K562 (cell line): ENCODE measurements around the gene SLC25A51. TPM values are rescaled to one million over a fixed set of nuclear protein-coding genes. Genes with fewer than 3 reads are reported as not detected.

Source experiments
- CREM ChIP-seq: IDR thresholded peaks from 2 replicates; pipeline ENCODE4 v1.6.1; 2014; ENCODE audit warnings: antibody characterized with exemption, low read depth
- DACH1 ChIP-seq: fragments of 450-650 bp; IDR thresholded peaks from 2 replicates; pipeline ENCODE4 v1.6.1; 2018; ENCODE audit not compliant: partially characterized antibody
- E2F3 ChIP-seq: fragments of 250-450 bp; sonication (Bioruptor Pico); IDR thresholded peaks from 2 replicates; pipeline ENCODE4 v1.4.0; 2020; ENCODE audit warnings: mild to moderate bottlenecking
- EGR1 ChIP-seq: fragments of 450-650 bp; conservative IDR thresholded peaks from 2 replicates; pipeline ENCODE4 v1.6.1; 2017; ENCODE audit warnings: mild to moderate bottlenecking
- ELF4 ChIP-seq: fragments of 450-650 bp; formaldehyde crosslinking; IDR thresholded peaks from 2 replicates; pipeline ENCODE4 v1.4.0; 2022; ENCODE audit warnings: missing genetic modification characterization
- EWSR1 ChIP-seq: fragments of 450-650 bp; IDR thresholded peaks from 2 replicates; pipeline ENCODE4 v1.6.1; 2018; ENCODE audit warnings: borderline replicate concordance, mild to moderate bottlenecking, low read depth, moderate library complexity; ENCODE audit not compliant: partially characterized antibody
- JUNB ChIP-seq: fragments of 450-650 bp; formaldehyde crosslinking; conservative IDR thresholded peaks from 2 replicates; pipeline ENCODE4 v1.4.0; 2020; ENCODE audit warnings: mild to moderate bottlenecking
- KAT2B ChIP-seq: IDR thresholded peaks from one replicate; pipeline ENCODE4 v1.6.1; 2012; ENCODE audit warnings: low read depth, mild to moderate bottlenecking, control low read depth, inconsistent platforms, low read length, moderate library complexity
- KLF1 ChIP-seq: fragments of 450-650 bp; IDR thresholded peaks from 2 replicates; pipeline ENCODE4 v1.6.1; 2016; ENCODE audit warnings: missing genetic modification characterization, missing compliant biosample characterization
- MAFK ChIP-seq: IDR thresholded peaks from 2 replicates; pipeline ENCODE4 v1.6.1; 2011; ENCODE audit warnings: low read length, improper control_type of control experiment
- MNT ChIP-seq, 2 experiments: fragments of 450-650 bp; conservative IDR thresholded peaks; 2 replicates each; pipeline ENCODE4 v1.6.1; 2017; ENCODE audit warnings: mild to moderate bottlenecking in 2 of 2, moderate library complexity in 2 of 2
- MTA2 ChIP-seq: fragments of 450-650 bp; IDR thresholded peaks from 2 replicates; pipeline ENCODE4 v1.6.1; 2016; ENCODE audit warnings: low read depth
- NELFE ChIP-seq: IDR thresholded peaks from 2 replicates; pipeline ENCODE4 v1.6.1; 2011; ENCODE audit warnings: mild to moderate bottlenecking; ENCODE audit not compliant: insufficient read depth, insufficient read length
- NR2F6 ChIP-seq: fragments of 450-650 bp; formaldehyde crosslinking; IDR thresholded peaks from 2 replicates; pipeline ENCODE4 v1.4.0; 2020; ENCODE audit warnings: mild to moderate bottlenecking
- RNF219 ChIP-seq: fragments of 250-450 bp; sonication (Bioruptor Pico); IDR thresholded peaks from 2 replicates; pipeline ENCODE4 v1.5.0; 2022; ENCODE audit warnings: mild to moderate bottlenecking
- SAFB ChIP-seq: fragments of 200-400 bp; formaldehyde crosslinking; IDR thresholded peaks from 2 replicates; pipeline ENCODE4 v1.6.1; 2017; ENCODE audit warnings: low read depth, low read length, borderline replicate concordance
- SREBF2 ChIP-seq: sonication (generic); formaldehyde crosslinking; IDR thresholded peaks from 2 replicates; pipeline ENCODE4 v1.4.0; 2020; ENCODE audit warnings: mild to moderate bottlenecking, missing genetic modification reagents
- THRAP3 ChIP-seq: fragments of 450-650 bp; IDR thresholded peaks from 2 replicates; pipeline ENCODE4 v1.6.1; 2016; ENCODE audit warnings: mild to moderate bottlenecking, inconsistent platforms, borderline replicate concordance
- TSC22D4 ChIP-seq: fragments of 450-650 bp; IDR thresholded peaks from 2 replicates; pipeline ENCODE4 v1.6.1; 2016; ENCODE audit warnings: missing genetic modification characterization, missing biosample characterization, control low read depth
- ZHX1 ChIP-seq: fragments of 150-350 bp; conservative IDR thresholded peaks from 2 replicates; pipeline ENCODE4 v1.6.1; 2014; ENCODE audit warnings: low read length
- ZNF354B ChIP-seq: fragments of 250-450 bp; sonication (Bioruptor Pico); IDR thresholded peaks from 2 replicates; pipeline ENCODE4 v1.4.0; 2020
- ZNF444 ChIP-seq: fragments of 250-450 bp; sonication (Bioruptor Pico); IDR thresholded peaks from 2 replicates; pipeline ENCODE4 v1.4.0; 2020; ENCODE audit warnings: mild to moderate bottlenecking, moderate library complexity
- ZNF785 ChIP-seq: fragments of 250-450 bp; sonication (Bioruptor Pico); IDR thresholded peaks from 2 replicates; pipeline ENCODE4 v1.4.0; 2020; ENCODE audit warnings: mild to moderate bottlenecking
- polyA plus RNA-seq, 8 experiments: library from polyadenylated mRNA; depleted of rRNA in 4 of 8; stranded (reverse) in 5 of 8; unstranded in 3 of 8; fragments of >200 nt; fragmentation: Nextera tagmentation in 2 of 8; fragmentation: Illumina TruSeq in 1 of 8; extraction: Ambion mirVana in 2 of 8; extraction: Trizol in 1 of 8; gene quantifications; 2 replicates each; pipeline versions ENCODE4 v1.2.1 to v1.2.3, GENCODE V29; 2011 to 2014; ENCODE audit warnings: inconsistent platforms in 1 of 8, missing spikeins in 1 of 8
- total RNA-seq, 7 experiments: library from RNA; depleted of rRNA in 6 of 7; stranded (reverse); fragments of >200 nt in 6 of 7; fragmentation: Illumina TruSeq in 2 of 7; extraction: Trizol in 2 of 7; gene quantifications; 2 replicates each; pipeline versions ENCODE4 v1.2.1 to v1.2.3, GENCODE V29; 2011 to 2021; ENCODE audit warnings: low replicate concordance in 1 of 7

SLC25A51 gene
- total and polyA plus RNA-seq, 9 of the 15 experiments (the other 6 are each of a cell fraction or from before 2014, with no cell fraction given), result 9.1 to 40.7 (median 24.5) TPM

GRCh38 chr9:37913480-37914153 lies 9.7 kb upstream of the SLC25A51 start (continued):
- TF ChIP-seq ELF4 (CRISPR knock-in tag), result no peak
- TF ChIP-seq EWSR1, result no peak
- no peak; a peak in 1 of 4 replicates for TF ChIP-seq MNT (conservative IDR thresholded peaks at IDR 0.05)
- no peak for TF ChIP-seq JUNB (CRISPR knock-in tag)
- no peak for TF ChIP-seq SAFB
- no peak; the same call in 1 of the 2 replicates for TF ChIP-seq THRAP3
- no peak for TF ChIP-seq MTA2
- no peak for TF ChIP-seq MAFK
- no peak for TF ChIP-seq KAT2B
- TF ChIP-seq E2F3, result no peak
- TF ChIP-seq ZHX1, result no peak
- no peak for TF ChIP-seq TSC22D4 (tag)
- no peak for TF ChIP-seq SREBF2 (CRISPR knock-in tag)
- TF ChIP-seq DACH1, result no peak
- TF ChIP-seq ZNF354B, result 0 out of 2 replicates have a peak, but pooled peaks have one; percentile 44
- no peak for TF ChIP-seq RNF219 (CRISPR knock-in tag)
- peak; percentile 56 for TF ChIP-seq CREM
- no peak for TF ChIP-seq NELFE
- no peak for TF ChIP-seq NR2F6 (CRISPR knock-in tag)
- no peak for TF ChIP-seq EGR1
- no peak for TF ChIP-seq ZNF444 (CRISPR knock-in tag)
- TF ChIP-seq KLF1 (tag), result no peak
- TF ChIP-seq ZNF785 (CRISPR knock-in tag), result no peak
